Neuron (in vitro differentiated cells): ENCODE measurements around the gene PTGDR.

Experiments used
- H2AFZ ChIP-seq: one replicate; pipeline ENCODE4 v1.6.1; 2013; ENCODE audit warnings: low read depth, mild to moderate bottlenecking, inconsistent platforms, low read length, moderate library complexity
- H3K27me3 ChIP-seq: one replicate; pipeline ENCODE4 v1.6.1; 2013; ENCODE audit warnings: low read length; ENCODE audit not compliant: insufficient read depth
- H3K36me3 ChIP-seq: one replicate; pipeline ENCODE4 v1.6.1; 2013; ENCODE audit warnings: low read length; ENCODE audit not compliant: insufficient read depth
- H3K4me1 ChIP-seq: one replicate; pipeline ENCODE4 v1.6.1; 2013; ENCODE audit warnings: low read length; ENCODE audit not compliant: insufficient read depth
- H3K4me3 ChIP-seq: 2 replicates; pipeline ENCODE4 v1.5.1; 2013; ENCODE audit warnings: mild to moderate bottlenecking, low read length, moderate library complexity
- H3K9me3 ChIP-seq: one replicate; pipeline ENCODE4 v1.6.1; 2013; ENCODE audit warnings: low read length

The PTGDR gene

GRCh38 chr14:52325630-52326029 lies 58.1 kb downstream of the PTGDR start:
- Histone ChIP-seq H3K9me3 (no peaks in the 10 kb centered on the region), H3K4me3 (no peak overlapping the region), H2AFZ (no peak overlapping the region), H3K4me1 (no peaks in the 10 kb centered on the region), H3K36me3 (no peaks in the 10 kb centered on the region), H3K27me3 (peaks cover under 1% of the 10 kb centered on the region)
